ENCODE measurements around the gene KPNA6. TPM values are rescaled to one million over a fixed set of nuclear protein-coding genes. Genes with fewer than 3 reads are reported as not detected.

The KPNA6 gene
- polyA plus RNA-seq, 1 donor (not counting 4 experiments of a cell fraction or from before 2014, with no cell fraction given) = 42.6 TPM

GRCh38 chr1:32127409-32128198 is 19.7 kb downstream of the KPNA6 start:
- Histone ChIP-seq H3K27ac (ENCODE audit: control insufficient read depth, insufficient read depth, low read length) (no peak overlapping the region), H3K9me3 (ENCODE audit: control insufficient read depth, low read depth, low read length) (no peaks in the 10 kb centered on the region), H3K4me1 (ENCODE audit: control insufficient read depth, extremely low read depth, insufficient read depth, low read length) (peaks cover 5% of the 10 kb centered on the region), H4K20me1 (ENCODE audit: control insufficient read depth, extremely low read depth, insufficient read depth, low read length) (peaks cover 8% of the 10 kb centered on the region), H3K36me3 (ENCODE audit: control insufficient read depth in 2 of 2, extremely low read depth in 1 of 2, insufficient read depth in 2 of 2, low read length in 2 of 2) (peaks cover 2 to 3% of the 10 kb centered on the region in 2 experiments), H3K79me2 (ENCODE audit: control insufficient read depth, insufficient read depth, low read length) (peaks cover 81% of the 10 kb centered on the region), H2AFZ (ENCODE audit: control insufficient read depth, low read length) (no peak overlapping the region), H3K27me3 (ENCODE audit: control insufficient read depth, extremely low read depth, insufficient read depth, low read length) (no peaks in the 10 kb centered on the region), H3K4me3 (ENCODE audit: control insufficient read depth in 2 of 3, extremely low read depth in 1 of 3, insufficient read depth in 2 of 3, low read depth in 1 of 3, low read length in 3 of 3) (no peak overlapping the region), H3K9me1 (ENCODE audit: control insufficient read depth, extremely low read depth, insufficient read depth, low read length) (no peaks in the 10 kb centered on the region), H3K4me2 (ENCODE audit: control insufficient read depth, extremely low read depth, insufficient read depth, low read depth, low read length) (no peak overlapping the region), H3K9ac (ENCODE audit: control insufficient read depth, extremely low read depth, insufficient read depth, low read length) (no peak overlapping the region)
- FAIRE-seq (peak; percentile 43), DNase-seq (ENCODE audit: low read depth, low spot score) (no peak)
- TF ChIP-seq CTCF (optimal IDR thresholded peaks at IDR 0.05 in 1 of 3, IDR thresholded peaks at IDR 0.05 in 1 of 3, conservative IDR thresholded peaks at IDR 0.05 in 1 of 3; ENCODE audit: extremely low read depth in 1 of 3, insufficient read depth in 2 of 3, low read length in 3 of 3) (peak in 1 of 3 experiments; percentile 13), EZH2 (IDR thresholded peaks at IDR 0.05; ENCODE audit: low read length) (no peak)
- dilution Hi-C loops (cut with MboI; ENCODE audit: extremely low pct_ligation_motif_present, low sequenced_read_pairs) = no loop called here

GRCh38 chr1:32128479-32128878 is 20.6 kb downstream of the KPNA6 start:
- FAIRE-seq (no peak), DNase-seq (ENCODE audit: low read depth, low spot score) (no peak)
- dilution Hi-C loops (cut with MboI; ENCODE audit: extremely low pct_ligation_motif_present, low sequenced_read_pairs) = no loop called here
- Histone ChIP-seq H3K79me2 (ENCODE audit: control insufficient read depth, insufficient read depth, low read length) (peaks cover 73% of the 10 kb centered on the region), H3K9me3 (ENCODE audit: control insufficient read depth, low read depth, low read length) (no peaks in the 10 kb centered on the region), H3K9ac (ENCODE audit: control insufficient read depth, extremely low read depth, insufficient read depth, low read length) (no peak overlapping the region), H3K9me1 (ENCODE audit: control insufficient read depth, extremely low read depth, insufficient read depth, low read length) (no peaks in the 10 kb centered on the region), H3K4me2 (ENCODE audit: control insufficient read depth, extremely low read depth, insufficient read depth, low read depth, low read length) (no peak overlapping the region), H3K4me1 (ENCODE audit: control insufficient read depth, extremely low read depth, insufficient read depth, low read length) (peaks cover 9% of the 10 kb centered on the region), H4K20me1 (ENCODE audit: control insufficient read depth, extremely low read depth, insufficient read depth, low read length) (peaks cover 10% of the 10 kb centered on the region), H3K36me3 (ENCODE audit: control insufficient read depth in 2 of 2, extremely low read depth in 1 of 2, insufficient read depth in 2 of 2, low read length in 2 of 2) (peaks cover 2 to 3% of the 10 kb centered on the region in 2 experiments), H3K27ac (ENCODE audit: control insufficient read depth, insufficient read depth, low read length) (no peak overlapping the region), H3K27me3 (ENCODE audit: control insufficient read depth, extremely low read depth, insufficient read depth, low read length) (no peaks in the 10 kb centered on the region), H2AFZ (ENCODE audit: control insufficient read depth, low read length) (no peak overlapping the region), H3K4me3 (ENCODE audit: control insufficient read depth in 2 of 3, extremely low read depth in 1 of 3, insufficient read depth in 2 of 3, low read depth in 1 of 3, low read length in 3 of 3) (no peak overlapping the region)
- TF ChIP-seq EZH2 (IDR thresholded peaks at IDR 0.05; ENCODE audit: low read length) = no peak
